Mesothelial cell of epicardium (in vitro differentiated cells): ENCODE measurements around the gene ST6GALNAC6. TPM values are rescaled to one million over a fixed set of nuclear protein-coding genes. Genes with fewer than 3 reads are reported as not detected.

Experiments
- DNase-seq, 2 experiments: peaks; one replicate each; pipeline ENCODE4 v3.0.0; 2021; ENCODE audit warnings: low spot score in 2 of 2; ENCODE audit not compliant: unreplicated experiment in 2 of 2
- H3K27ac Mint-ChIP-seq: 2 replicates; pipeline ENCODE4 v1.8.0; 2021; ENCODE audit warnings: mixed read lengths
- H3K27me3 Mint-ChIP-seq: 2 replicates; pipeline ENCODE4 v1.8.0; 2021; ENCODE audit warnings: low read depth, mixed read lengths
- H3K36me3 Mint-ChIP-seq: 2 replicates; pipeline ENCODE4 v1.8.0; 2021; ENCODE audit warnings: mixed read lengths
- H3K4me1 Mint-ChIP-seq: 2 replicates; pipeline ENCODE4 v1.8.0; 2021; ENCODE audit warnings: mixed read lengths
- H3K4me3 Mint-ChIP-seq: 2 replicates; pipeline ENCODE4 v1.8.0; 2021; ENCODE audit warnings: mild to moderate bottlenecking, moderate library complexity, mixed read lengths
- H3K9me3 Mint-ChIP-seq: 2 replicates; pipeline ENCODE4 v1.8.0; 2021; ENCODE audit warnings: mixed read lengths
- total RNA-seq: library from RNA; stranded (reverse); gene quantifications from 3 replicates; pipeline ENCODE4 v1.2.1, GENCODE V29; 2021
- TF ChIP-seq, protein P1 (sequence below): fragments of 200-600 bp; sonication (generic); IDR thresholded peaks from one replicate; pipeline ENCODE4 v1.5.0; 2021; ENCODE audit warnings: antibody characterized with exemption; ENCODE audit not compliant: unreplicated experiment

ST6GALNAC6 gene
- total RNA-seq, 1 donor from 2014 or later: 34.2 TPM

DNA sequence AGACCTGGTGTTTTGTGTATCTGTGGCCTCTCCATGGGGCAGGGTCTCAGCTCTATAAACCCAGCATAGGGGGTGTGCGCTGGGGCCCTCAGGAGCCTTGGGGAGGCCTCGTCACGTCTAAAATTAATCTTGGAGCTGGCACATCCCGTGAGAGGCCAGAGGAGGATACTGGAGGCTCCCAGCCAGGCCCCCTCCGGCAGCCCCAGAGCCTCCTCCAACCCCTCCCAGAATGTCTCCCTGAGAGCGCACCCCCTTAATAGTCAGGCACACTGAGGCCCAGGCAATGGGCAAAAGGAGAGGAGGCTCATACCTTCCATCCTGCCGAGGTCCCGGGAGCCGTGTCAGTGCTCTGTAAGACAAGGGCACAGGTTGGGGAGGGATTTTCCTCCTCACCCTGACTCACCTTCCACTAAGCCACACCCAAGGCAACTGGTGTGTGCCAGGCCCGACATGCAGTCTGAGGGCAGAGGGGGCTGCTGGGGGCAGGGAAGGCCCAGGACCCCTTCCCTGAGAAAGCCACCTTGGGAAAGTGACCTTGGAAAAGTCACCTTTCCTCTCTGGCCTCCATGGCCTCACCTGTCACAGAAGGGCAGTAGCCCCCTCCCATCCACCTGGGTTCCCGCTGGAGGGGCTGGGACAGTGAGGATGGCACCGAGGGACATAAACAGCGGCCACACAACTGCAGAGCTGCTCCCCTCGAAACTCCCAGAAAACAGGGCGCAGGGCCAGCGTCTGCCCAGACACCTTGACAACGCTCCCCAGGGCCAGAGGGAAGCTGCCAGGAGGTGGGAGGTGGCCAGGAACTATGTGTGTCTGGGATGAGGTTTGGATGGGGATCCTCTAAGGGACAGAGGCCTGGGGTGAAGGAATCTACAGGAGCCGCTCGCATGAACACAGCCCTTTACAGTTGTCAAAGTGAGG lies 24.8 kb downstream of the ST6GALNAC6 start:
- Mint-ChIP-seq H3K27ac (no peak overlapping the region), H3K4me1 (peaks cover 19% of the 10 kb centered on the region), H3K36me3 (peaks cover 3% of the 10 kb centered on the region), H3K4me3 (no peak overlapping the region), H3K27me3 (no peaks in the 10 kb centered on the region), H3K9me3 (no peaks in the 10 kb centered on the region)
- no peak for DNase-seq
- TF ChIP-seq, protein P1, sequence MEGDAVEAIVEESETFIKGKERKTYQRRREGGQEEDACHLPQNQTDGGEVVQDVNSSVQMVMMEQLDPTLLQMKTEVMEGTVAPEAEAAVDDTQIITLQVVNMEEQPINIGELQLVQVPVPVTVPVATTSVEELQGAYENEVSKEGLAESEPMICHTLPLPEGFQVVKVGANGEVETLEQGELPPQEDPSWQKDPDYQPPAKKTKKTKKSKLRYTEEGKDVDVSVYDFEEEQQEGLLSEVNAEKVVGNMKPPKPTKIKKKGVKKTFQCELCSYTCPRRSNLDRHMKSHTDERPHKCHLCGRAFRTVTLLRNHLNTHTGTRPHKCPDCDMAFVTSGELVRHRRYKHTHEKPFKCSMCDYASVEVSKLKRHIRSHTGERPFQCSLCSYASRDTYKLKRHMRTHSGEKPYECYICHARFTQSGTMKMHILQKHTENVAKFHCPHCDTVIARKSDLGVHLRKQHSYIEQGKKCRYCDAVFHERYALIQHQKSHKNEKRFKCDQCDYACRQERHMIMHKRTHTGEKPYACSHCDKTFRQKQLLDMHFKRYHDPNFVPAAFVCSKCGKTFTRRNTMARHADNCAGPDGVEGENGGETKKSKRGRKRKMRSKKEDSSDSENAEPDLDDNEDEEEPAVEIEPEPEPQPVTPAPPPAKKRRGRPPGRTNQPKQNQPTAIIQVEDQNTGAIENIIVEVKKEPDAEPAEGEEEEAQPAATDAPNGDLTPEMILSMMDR: no peak

DNA sequence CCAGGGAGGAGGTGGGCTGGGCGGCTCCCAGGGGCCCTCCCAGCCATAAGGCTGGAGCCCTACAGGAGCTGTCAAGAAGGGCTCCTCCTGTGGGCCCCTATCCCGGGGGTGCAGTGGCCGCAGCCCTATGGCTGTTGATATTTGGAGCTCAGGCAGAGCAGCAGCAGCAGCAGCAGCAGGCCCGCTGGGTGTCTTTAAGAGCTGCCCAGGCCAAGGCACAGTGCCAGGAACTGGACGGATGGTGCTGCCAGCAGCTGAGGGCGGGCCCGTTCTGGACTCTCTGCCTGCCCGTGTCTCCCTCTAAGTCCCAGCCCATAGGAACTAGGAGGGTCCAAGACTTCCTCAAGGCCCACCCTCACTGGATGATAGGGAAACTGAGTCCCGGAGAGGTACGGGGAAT lies 25.5 kb downstream of the ST6GALNAC6 start:
- TF ChIP-seq, protein P1: no peak
- H3K36me3 Mint-ChIP-seq: peaks cover 3% of the 10 kb centered on the region
- DNase-seq: no peak
- peaks cover 19% of the 10 kb centered on the region for H3K4me1 Mint-ChIP-seq
- no peak overlapping the region for H3K27ac Mint-ChIP-seq
- no peaks in the 10 kb centered on the region for H3K27me3 Mint-ChIP-seq
- H3K9me3 Mint-ChIP-seq: no peaks in the 10 kb centered on the region
- no peak overlapping the region for H3K4me3 Mint-ChIP-seq

DNA sequence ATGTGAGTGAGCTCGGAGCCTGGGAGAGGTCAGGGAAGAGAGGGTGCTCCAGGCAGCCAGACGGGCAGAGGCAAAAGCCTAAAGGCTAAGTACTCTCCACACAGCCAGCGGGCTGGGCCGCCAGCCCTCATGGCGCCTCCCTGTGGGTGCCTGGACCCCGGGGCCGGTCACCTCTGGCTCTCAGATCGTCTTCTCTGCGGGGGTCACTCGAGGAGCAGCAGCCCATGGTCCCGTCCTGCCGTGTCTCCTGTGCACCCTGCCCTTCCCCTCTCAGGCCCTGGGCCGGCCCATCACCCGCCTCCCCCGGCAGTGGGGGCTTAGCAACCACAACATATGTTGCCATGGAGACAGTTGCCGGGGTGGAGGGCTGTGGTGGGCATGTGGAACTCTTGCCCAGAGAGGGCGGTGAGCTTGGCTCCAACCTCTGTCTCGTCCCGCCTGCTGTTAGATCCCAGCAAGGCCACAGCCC lies 26.1 kb downstream of the ST6GALNAC6 start:
- no peak for DNase-seq
- TF ChIP-seq, protein P1: no peak
- Mint-ChIP-seq H3K36me3 (peaks cover 3% of the 10 kb centered on the region), H3K4me1 (peaks cover 16% of the 10 kb centered on the region), H3K9me3 (no peaks in the 10 kb centered on the region), H3K4me3 (no peak overlapping the region), H3K27ac (no peak overlapping the region), H3K27me3 (no peaks in the 10 kb centered on the region)

DNA sequence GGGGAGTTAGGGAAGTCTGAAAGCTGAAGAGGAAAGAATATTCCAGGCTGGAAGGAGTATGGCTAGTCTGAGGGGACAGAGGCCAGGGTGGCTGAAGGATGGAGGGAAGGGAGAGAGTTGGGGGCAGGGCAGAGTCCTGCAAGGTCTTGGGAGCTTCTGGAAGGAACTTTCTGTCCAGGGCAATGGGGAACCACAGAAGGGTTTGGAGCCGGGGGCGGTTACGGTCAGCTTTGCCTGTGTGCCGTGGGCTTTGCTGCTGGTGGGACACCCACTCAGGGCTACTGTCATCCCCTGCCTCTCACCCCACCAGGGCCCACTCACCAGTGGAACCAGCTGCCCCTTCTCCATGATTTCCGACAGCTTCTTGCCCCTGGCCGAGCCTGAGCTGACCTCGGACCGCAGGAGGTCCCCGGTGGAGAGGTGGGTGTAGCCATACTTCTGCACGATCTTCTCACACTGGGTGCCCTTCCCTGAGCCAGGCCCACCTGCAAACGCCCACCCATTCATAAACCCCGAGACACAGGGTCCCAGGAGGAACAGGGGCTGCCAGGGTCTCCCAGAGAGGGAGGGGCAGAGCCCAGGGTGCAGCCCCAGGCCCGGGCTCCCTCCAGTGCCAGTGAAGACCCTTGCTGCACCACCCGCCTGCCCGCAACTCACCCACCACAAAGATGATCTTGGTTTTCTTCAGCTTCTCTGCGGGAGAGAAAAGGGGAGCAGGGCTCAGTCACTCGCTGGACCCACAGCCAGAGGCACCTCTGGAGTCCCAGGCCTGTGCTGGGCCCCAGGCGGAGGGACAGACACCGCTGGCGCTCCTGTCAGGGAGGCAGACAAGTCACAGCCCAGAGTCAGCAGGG lies 26.8 kb downstream of the ST6GALNAC6 start:
- H3K9me3 Mint-ChIP-seq: no peaks in the 10 kb centered on the region
- no peak for DNase-seq
- no peaks in the 10 kb centered on the region for H3K27me3 Mint-ChIP-seq
- H3K27ac Mint-ChIP-seq: no peak overlapping the region
- TF ChIP-seq, protein P1: no peak
- H3K4me1 Mint-ChIP-seq: peaks cover 11% of the 10 kb centered on the region
- no peak overlapping the region for H3K4me3 Mint-ChIP-seq
- peaks cover 3% of the 10 kb centered on the region for H3K36me3 Mint-ChIP-seq

DNA sequence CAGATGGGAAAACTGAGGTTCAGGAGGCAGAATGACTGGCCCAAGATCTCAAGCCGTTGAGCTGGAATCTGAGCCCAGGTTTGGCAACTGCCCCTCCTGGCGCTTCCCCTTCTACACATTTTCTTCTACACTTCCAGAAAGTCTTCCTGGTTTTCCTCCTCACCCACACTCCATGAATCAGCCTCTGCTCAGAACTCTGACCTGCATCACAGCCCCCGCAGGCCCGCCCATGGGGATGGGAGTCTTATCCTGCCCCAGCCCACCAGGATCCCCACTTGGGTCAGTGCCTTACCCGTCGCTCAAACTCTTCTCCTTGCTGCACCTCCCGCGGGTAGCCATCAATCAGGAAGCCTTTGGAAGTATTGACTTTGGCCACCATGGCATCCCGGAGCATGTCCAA lies 27.9 kb downstream of the ST6GALNAC6 start:
- peaks cover 3% of the 10 kb centered on the region for H3K36me3 Mint-ChIP-seq

More for the DNA sequence above, 27.9 kb downstream of the ST6GALNAC6 start:
- H3K4me3 Mint-ChIP-seq: no peak overlapping the region
- no peak for DNase-seq
- TF ChIP-seq, protein P1: no peak
- no peaks in the 10 kb centered on the region for H3K9me3 Mint-ChIP-seq
- no peak overlapping the region for H3K27ac Mint-ChIP-seq
- H3K27me3 Mint-ChIP-seq: no peaks in the 10 kb centered on the region
- peaks cover 11% of the 10 kb centered on the region for H3K4me1 Mint-ChIP-seq
